Measurements from ENCODE around the gene ATIC.
"Not testable (repeated sequence)": the region's sequence is repeated elsewhere in the genome, so short reads cannot be mapped to it uniquely, and the experiment has no call there.

ATIC gene

DNA sequence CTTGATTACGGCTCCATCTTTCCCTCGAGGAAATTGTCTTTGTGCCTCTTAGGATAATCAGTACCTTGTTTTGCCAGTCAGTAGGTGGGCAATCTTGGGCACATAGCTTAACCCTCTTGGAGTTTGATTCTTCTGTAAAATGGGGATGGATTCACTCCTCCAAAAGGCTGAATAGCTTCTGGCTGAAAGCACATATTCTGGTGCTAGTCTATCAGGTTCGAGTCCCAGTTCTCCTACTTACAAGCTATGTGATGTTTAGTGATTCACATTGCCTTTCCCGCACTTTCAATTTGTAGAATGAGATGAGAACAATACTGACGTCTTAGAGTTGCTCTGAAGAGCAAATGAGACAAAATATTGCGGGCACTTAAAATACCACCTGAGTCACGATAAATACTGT, 43.9 kb downstream of the ATIC start:
- no peak overlapping the region for H3K4me3 ChIP-seq (ENCODE audit: low read depth, low read length)
- TF ChIP-seq, protein P1, sequence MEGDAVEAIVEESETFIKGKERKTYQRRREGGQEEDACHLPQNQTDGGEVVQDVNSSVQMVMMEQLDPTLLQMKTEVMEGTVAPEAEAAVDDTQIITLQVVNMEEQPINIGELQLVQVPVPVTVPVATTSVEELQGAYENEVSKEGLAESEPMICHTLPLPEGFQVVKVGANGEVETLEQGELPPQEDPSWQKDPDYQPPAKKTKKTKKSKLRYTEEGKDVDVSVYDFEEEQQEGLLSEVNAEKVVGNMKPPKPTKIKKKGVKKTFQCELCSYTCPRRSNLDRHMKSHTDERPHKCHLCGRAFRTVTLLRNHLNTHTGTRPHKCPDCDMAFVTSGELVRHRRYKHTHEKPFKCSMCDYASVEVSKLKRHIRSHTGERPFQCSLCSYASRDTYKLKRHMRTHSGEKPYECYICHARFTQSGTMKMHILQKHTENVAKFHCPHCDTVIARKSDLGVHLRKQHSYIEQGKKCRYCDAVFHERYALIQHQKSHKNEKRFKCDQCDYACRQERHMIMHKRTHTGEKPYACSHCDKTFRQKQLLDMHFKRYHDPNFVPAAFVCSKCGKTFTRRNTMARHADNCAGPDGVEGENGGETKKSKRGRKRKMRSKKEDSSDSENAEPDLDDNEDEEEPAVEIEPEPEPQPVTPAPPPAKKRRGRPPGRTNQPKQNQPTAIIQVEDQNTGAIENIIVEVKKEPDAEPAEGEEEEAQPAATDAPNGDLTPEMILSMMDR (IDR thresholded peaks at IDR 0.05; ENCODE audit: low read depth, low read length), result no peak

DNA sequence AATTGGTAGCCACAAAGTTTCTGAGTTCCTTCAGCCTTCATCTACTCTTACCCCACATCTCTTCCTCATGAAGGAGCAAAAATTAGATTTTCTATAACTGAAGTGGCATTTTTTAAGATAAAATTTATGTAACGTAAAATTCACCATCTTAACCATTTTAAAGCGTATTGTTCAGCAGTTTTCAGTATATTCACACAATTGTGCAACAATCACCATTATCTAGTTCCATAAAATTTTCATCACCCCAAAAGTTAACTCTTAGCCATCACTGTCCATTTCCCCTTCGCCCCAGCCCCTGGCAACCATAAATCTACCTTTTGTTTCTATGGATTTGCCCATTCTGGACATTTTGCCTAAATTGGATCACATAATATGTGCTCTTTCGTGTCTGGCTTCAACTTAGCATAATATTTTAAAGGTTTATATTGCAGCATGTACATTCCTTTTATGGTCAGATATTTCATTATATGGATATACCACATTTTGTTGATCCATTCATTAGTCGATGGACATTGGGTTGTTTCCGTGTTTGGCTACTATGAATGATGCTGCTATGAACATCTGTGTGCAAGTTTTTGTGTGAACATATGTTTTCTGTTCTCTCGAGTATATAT, 44.6 kb downstream of the ATIC start:
- TF ChIP-seq, protein P1 (IDR thresholded peaks at IDR 0.05; ENCODE audit: low read depth, low read length), result no peak
- H3K4me3 ChIP-seq (ENCODE audit: low read depth, low read length), result no peak overlapping the region

DNA sequence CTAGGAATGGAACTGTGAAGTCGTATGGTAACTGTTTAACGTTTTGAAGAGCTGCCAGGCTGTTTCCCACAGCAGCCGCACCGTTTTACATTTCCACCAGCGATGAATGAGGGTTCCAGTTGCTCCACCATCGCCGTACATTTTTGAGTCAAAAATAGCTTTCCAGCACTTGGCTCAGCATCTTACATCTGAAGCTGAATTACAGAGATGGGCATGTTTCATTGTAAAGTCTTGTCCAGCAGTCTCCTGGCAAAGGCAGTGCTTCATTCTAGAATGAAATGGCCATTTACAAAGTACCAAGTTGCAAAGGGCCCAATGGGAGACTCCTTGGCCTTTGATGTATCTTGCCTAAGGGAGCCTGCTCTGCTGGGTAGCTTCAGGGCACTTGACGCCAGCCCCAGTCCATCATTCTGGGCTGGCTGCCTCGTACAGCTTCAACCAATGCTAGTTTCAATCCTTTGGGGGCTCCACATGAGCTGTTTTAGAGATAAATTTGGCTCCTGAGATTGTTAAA, 45.1 kb downstream of the ATIC start:
- TF ChIP-seq, protein P1 (IDR thresholded peaks at IDR 0.05; ENCODE audit: low read depth, low read length), result no peak
- no peak overlapping the region for H3K4me3 ChIP-seq (ENCODE audit: low read depth, low read length)

DNA sequence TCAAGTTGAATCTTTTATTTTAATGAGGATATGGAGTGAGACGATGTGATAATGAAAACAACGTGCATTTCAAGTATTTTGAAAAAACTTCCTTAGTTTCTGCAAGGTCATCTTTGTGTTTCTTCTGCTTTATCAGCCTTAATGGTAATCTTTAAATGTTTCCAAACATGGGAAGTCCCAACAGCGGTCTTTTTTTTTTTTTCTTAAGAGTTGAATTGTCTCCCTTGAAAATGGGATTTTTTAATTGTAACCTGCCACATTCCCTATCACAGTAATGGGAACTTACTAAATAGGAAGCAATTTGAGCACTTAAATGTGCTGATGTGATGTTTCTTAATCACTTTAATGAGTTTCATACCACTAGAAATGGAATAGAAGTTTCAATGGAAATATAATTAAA, 45.8 kb downstream of the ATIC start:
- H3K4me3 ChIP-seq (ENCODE audit: low read depth, low read length), result no peak overlapping the region
- TF ChIP-seq, protein P1 (IDR thresholded peaks at IDR 0.05; ENCODE audit: low read depth, low read length), result no peak

DNA sequence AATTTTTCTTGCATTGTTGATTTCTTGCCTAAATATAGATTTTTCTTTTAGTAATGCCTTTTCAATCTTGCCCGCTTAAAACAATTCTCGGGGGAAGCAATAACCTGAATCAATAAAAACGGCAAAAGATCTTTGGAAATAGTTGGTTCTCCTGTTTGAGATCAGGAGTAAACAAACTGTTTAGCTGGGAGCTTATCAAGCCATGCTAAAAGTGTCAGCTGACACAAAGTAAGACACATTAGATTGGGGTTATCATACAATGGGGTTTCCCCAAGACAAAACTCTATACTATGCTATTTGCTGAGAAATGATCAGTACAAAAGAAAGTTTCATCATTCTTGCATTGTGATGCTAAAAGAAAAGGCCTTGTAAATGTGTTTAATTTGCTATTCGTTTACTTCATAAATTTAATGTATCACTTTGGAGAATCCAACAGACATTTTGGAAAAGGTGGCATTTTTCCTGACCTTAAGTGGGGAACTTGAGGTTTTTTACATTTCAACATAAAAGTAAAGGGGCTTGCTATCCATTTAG, 46.5 kb downstream of the ATIC start:
- TF ChIP-seq, protein P1 (IDR thresholded peaks at IDR 0.05; ENCODE audit: low read depth, low read length), result no peak
- H3K4me3 ChIP-seq (ENCODE audit: low read depth, low read length), result no peak overlapping the region

DNA sequence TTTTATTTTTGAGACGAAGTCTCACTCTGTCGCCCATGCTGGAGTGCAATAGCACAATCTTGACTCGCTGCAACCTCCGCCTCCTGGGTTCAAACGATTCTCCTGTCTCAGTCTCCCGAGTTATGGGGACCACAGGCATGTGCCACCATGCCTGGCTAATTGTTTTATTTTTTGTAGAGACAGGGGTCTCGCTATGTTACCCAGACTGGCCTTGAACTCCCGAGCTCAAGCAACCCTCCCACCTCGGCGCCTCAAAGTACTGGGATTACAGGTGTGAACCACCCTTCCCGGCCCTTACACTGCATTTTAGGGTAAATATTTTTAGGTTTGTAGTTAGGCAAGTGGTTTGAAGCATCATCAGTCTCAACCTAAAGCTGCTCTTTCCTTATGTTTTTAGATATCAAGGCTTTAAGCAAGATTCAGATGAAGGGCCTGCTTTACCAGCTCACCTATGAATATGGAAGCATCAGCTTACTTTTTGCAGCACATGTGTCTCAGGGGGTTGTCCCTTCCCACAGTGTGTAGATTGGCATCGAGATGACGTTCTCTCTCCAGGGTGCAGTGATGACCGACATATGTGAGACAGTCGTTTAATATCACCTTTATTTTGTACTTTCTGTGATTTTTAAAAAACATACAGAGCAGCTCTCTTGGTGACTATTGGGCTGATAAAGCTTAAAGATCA, 47.2 kb downstream of the ATIC start:
- no peak overlapping the region for H3K4me3 ChIP-seq (ENCODE audit: low read depth, low read length)
- TF ChIP-seq, protein P1 (IDR thresholded peaks at IDR 0.05; ENCODE audit: low read depth, low read length), result no peak

DNA sequence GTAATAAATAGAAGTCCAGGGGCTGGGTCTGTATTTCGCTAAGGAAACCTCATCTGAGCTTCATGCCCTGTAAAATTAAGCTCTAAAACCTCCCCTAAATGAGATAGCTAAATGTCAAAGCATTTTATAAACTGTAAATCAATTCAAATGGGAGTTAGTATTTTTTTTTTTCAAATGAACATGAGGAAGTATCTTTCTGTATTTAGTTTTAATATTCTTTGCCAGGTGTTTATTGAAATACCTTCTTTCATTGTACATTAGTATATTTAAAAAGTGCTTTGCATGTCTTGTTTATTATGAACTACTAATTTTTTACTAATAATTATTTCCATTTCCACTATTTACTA, 47.7 kb downstream of the ATIC start:
- TF ChIP-seq, protein P1 (IDR thresholded peaks at IDR 0.05; ENCODE audit: low read depth, low read length), result no peak
- no peak overlapping the region for H3K4me3 ChIP-seq (ENCODE audit: low read depth, low read length)

DNA sequence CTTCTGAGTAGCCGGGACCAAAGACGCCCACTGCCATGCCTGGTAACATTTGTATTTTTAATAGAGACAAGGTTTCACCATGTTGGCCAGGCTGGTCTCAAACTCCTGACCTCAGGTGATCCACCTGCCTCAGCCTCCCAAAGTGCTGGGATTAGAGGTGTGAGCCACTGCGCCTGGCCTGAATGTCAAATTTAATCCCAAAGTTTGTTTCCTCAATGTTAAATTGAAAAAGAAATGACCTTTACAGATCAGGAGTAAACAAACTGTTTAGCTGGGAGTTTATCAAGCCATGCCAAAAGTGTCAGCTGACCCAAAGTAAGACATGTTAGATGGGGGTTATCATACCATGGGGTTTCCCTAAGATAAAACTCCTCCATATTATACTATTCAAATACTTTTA, 48.2 kb downstream of the ATIC start:
- not testable (repeated sequence) for H3K4me3 ChIP-seq (ENCODE audit: low read depth, low read length)

All from WI38 (cell line).